Glutamatergic neuron (in vitro differentiated cells): ENCODE measurements around the gene NHEJ1. TPM values are rescaled to one million over a fixed set of nuclear protein-coding genes. Genes with fewer than 3 reads are reported as not detected.

Source experiments
- DNase-seq: peaks from one replicate; pipeline ENCODE4 v3.0.0; 2022
- H3K27ac Mint-ChIP-seq: one replicate; pipeline ENCODE4 v1.8.0; 2020; ENCODE audit warnings: mild to moderate bottlenecking, mixed read lengths, inconsistent platforms; ENCODE audit not compliant: unreplicated experiment
- H3K27me3 Mint-ChIP-seq: one replicate; pipeline ENCODE4 v1.8.0; 2020; ENCODE audit warnings: mild to moderate bottlenecking, moderate library complexity, mixed read lengths, inconsistent platforms; ENCODE audit not compliant: unreplicated experiment
- H3K36me3 Mint-ChIP-seq: one replicate; pipeline ENCODE4 v1.8.0; 2020; ENCODE audit warnings: mild to moderate bottlenecking, mixed read lengths, inconsistent platforms; ENCODE audit not compliant: unreplicated experiment
- H3K4me1 Mint-ChIP-seq: one replicate; pipeline ENCODE4 v1.8.0; 2020; ENCODE audit warnings: mild to moderate bottlenecking, low read depth, mixed read lengths, inconsistent platforms; ENCODE audit not compliant: unreplicated experiment
- H3K4me3 Mint-ChIP-seq: one replicate; pipeline ENCODE4 v1.8.0; 2020; ENCODE audit warnings: mild to moderate bottlenecking, mixed read lengths, inconsistent platforms; ENCODE audit not compliant: unreplicated experiment
- H3K9me3 Mint-ChIP-seq: one replicate; pipeline ENCODE4 v1.8.0; 2020; ENCODE audit warnings: mild to moderate bottlenecking, moderate library complexity, mixed read lengths, inconsistent platforms; ENCODE audit not compliant: unreplicated experiment
- CTCF ChIP-seq: fragments of 200-600 bp; sonication (generic); IDR thresholded peaks from one replicate; pipeline ENCODE4 v1.5.0; 2021; ENCODE audit not compliant: partially characterized antibody, unreplicated experiment
- total RNA-seq: library from RNA; stranded (reverse); fragmentation: NEBNext Ultra II Directional; extraction: Animal tissue kit (Norgen Biotek cat#: 25700); gene quantifications from one replicate; pipeline ENCODE4 v1.2.1, GENCODE V29; 2021; ENCODE audit not compliant: unreplicated experiment

NHEJ1 gene
- total RNA-seq, 1 donor from 2014 or later, result 24.8 TPM

GRCh38 chr2:219031005-219031738 lies 129.4 kb downstream of the NHEJ1 start:
- Mint-ChIP-seq H3K4me3 (no peak overlapping the region), H3K9me3 (peaks cover 2% of the 10 kb centered on the region), H3K27me3 (peaks cover 6% of the 10 kb centered on the region), H3K36me3 (no peaks in the 10 kb centered on the region), H3K4me1 (no peaks in the 10 kb centered on the region), H3K27ac (no peak overlapping the region)
- no peak for DNase-seq
- TF ChIP-seq CTCF, result no peak

GRCh38 chr2:219030177-219030940 lies 130.3 kb downstream of the NHEJ1 start:
- H3K36me3 Mint-ChIP-seq, result no peaks in the 10 kb centered on the region
- peaks cover 7% of the 10 kb centered on the region for H3K27me3 Mint-ChIP-seq
- no peak for TF ChIP-seq CTCF
- no peak overlapping the region for H3K27ac Mint-ChIP-seq
- H3K4me1 Mint-ChIP-seq, result no peaks in the 10 kb centered on the region
- peaks cover 2% of the 10 kb centered on the region for H3K9me3 Mint-ChIP-seq
- no peak for DNase-seq
- H3K4me3 Mint-ChIP-seq, result no peak overlapping the region

- TF ChIP-seq CTCF, result peak; percentile 99
Observed at GRCh38 chr2:219029829-219030165, 130.8 kb downstream of the NHEJ1 start.

DNA sequence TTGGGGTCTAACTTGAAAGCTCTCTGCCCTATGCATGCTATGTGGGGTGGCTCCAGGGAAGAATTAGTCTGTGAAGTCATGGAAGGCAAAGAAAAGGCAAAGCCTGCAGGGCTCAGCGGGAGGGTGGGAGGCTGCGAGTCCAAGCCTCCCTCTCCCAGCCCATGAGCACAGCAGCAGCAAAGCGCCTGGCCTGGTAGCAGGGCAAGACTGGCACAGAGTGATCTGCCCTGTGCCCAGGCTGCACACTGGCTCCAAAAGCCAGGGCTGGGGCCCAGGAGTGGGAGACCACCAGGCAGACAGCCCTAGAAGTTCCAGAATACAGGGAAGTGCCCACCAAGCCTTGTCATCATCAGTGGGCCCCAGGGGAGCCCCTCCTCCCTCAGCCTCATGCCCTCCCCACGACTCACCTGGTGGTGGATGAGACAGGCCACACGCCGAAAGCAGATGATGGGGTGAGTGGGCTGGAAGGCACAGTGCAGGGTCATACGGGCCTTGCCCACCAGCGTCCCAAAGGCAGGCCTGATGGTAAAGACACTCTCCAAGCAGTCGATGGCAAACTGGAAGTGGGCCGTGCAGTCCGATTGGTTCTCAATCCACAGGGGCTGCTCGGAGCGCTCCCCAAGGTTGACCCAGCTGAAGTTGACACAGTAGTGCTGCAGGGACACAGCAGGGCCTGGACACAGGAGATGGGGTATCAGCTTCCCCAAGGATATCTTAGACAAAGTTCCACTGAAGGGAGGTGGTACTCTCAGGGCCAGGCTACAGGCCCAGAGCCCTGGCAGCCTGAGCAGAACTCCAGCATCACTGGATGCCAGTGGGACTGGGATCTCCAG lies 131.4 kb downstream of the NHEJ1 start:
- no peaks in the 10 kb centered on the region for H3K4me1 Mint-ChIP-seq
- peaks cover 7% of the 10 kb centered on the region for H3K27me3 Mint-ChIP-seq
- no peak for TF ChIP-seq CTCF
- H3K9me3 Mint-ChIP-seq, result peaks cover 2% of the 10 kb centered on the region
- H3K4me3 Mint-ChIP-seq, result no peak overlapping the region
- H3K27ac Mint-ChIP-seq, result no peak overlapping the region
- H3K36me3 Mint-ChIP-seq, result no peaks in the 10 kb centered on the region
- DNase-seq, result no peak

More at GRCh38 chr2:219029829-219030165, 130.8 kb downstream of the NHEJ1 start:
- Mint-ChIP-seq H3K9me3 (peaks cover 2% of the 10 kb centered on the region), H3K27me3 (peaks cover 7% of the 10 kb centered on the region), H3K4me3 (no peak overlapping the region), H3K4me1 (no peaks in the 10 kb centered on the region), H3K36me3 (no peaks in the 10 kb centered on the region), H3K27ac (no peak overlapping the region)
- DNase-seq, result peak; percentile 89
